Muscle of leg (tissue), 11 donors: ENCODE data around the gene DLG5. TPM values are rescaled to one million over a fixed set of nuclear protein-coding genes. Genes with fewer than 3 reads are reported as not detected.

Experiments used
- DNase-seq: peaks from one replicate; pipeline ENCODE4 v3.0.0; 2013
- H3K27ac ChIP-seq: one replicate; pipeline ENCODE4 v1.5.1; 2013; ENCODE audit warnings: mild to moderate bottlenecking, low read length, control low read depth
- H3K27me3 ChIP-seq: one replicate; pipeline ENCODE4 v1.6.1; 2013; ENCODE audit warnings: low read length; ENCODE audit not compliant: control insufficient read depth, insufficient read depth
- H3K36me3 ChIP-seq: one replicate; pipeline ENCODE4 v1.6.1; 2013; ENCODE audit warnings: low read length; ENCODE audit not compliant: control insufficient read depth, insufficient read depth
- H3K4me1 ChIP-seq: one replicate; pipeline ENCODE4 v1.6.1; 2013; ENCODE audit warnings: low read length; ENCODE audit not compliant: control insufficient read depth, insufficient read depth
- H3K4me3 ChIP-seq: one replicate; pipeline ENCODE4 v1.5.1; 2013; ENCODE audit warnings: low read length, control low read depth
- H3K9me3 ChIP-seq: replicated peaks from 2 replicates; pipeline ENCODE4 v1.6.1; 2013; ENCODE audit warnings: low read depth, low read length; ENCODE audit not compliant: control insufficient read depth
- WGBS: methylation state at CpG from one replicate; pipeline ENCODE4 v1.1.5; 2013; ENCODE audit warnings: missing lambda C conversion rate; ENCODE audit not compliant: insufficient coverage; 5-methylcytosine and 5-hydroxymethylcytosine counted together
- polyA plus RNA-seq, 8 donors: library from polyadenylated mRNA; unstranded; fragments of 120-200 nt; gene quantifications; one replicate each; pipeline versions ENCODE4 v1.2.1 to v1.2.3, GENCODE V29; 2013; ENCODE audit warnings: inconsistent platforms in 1 of 8, low replicate concordance in 1 of 8; ENCODE audit not compliant: insufficient read length in 8 of 8, insufficient read depth in 1 of 8
- total RNA-seq: library from RNA; stranded (reverse); fragments of 120-200 nt; gene quantifications from one replicate; pipeline ENCODE4 v1.2.4, GENCODE V29; 2013

DLG5 gene
- total and polyA plus RNA-seq, 9 donors, result 12.9 to 34.7 (median 24.8) TPM

- Histone ChIP-seq H3K4me3 (no peak overlapping the region), H3K9me3 (no peaks in the 10 kb centered on the region), H3K36me3 (peaks cover 4% of the 10 kb centered on the region), H3K4me1 (peaks cover 8% of the 10 kb centered on the region), H3K27ac (no peak overlapping the region), H3K27me3 (no peaks in the 10 kb centered on the region)
- WGBS, result 67% methylated on average over 1 of the region's 1 CpG
- no peak for DNase-seq
Observed at GRCh38 chr10:77905781-77906180, 20.8 kb downstream of the DLG5 start.

GRCh38 chr10:77905086-77905748, 21.3 kb downstream of the DLG5 start:
- Histone ChIP-seq H3K36me3 (peaks cover 4% of the 10 kb centered on the region), H3K9me3 (no peaks in the 10 kb centered on the region), H3K27me3 (no peaks in the 10 kb centered on the region), H3K4me1 (peaks cover 8% of the 10 kb centered on the region), H3K27ac (no peak overlapping the region), H3K4me3 (no peak overlapping the region)
- no peak for DNase-seq
- 78% methylated on average over 2 of the region's 9 CpGs for WGBS

GRCh38 chr10:77904100-77904840, 22.3 kb downstream of the DLG5 start:
- Histone ChIP-seq H3K4me1 (peaks cover 13% of the 10 kb centered on the region), H3K9me3 (no peaks in the 10 kb centered on the region), H3K4me3 (no peak overlapping the region), H3K27ac (no peak overlapping the region), H3K27me3 (no peaks in the 10 kb centered on the region), H3K36me3 (peaks cover 4% of the 10 kb centered on the region)
- DNase-seq, result no peak
- WGBS, result 100% methylated on average over 2 of the region's 8 CpGs

- no peaks in the 10 kb centered on the region for H3K9me3 ChIP-seq
- no peak for DNase-seq
- no peaks in the 10 kb centered on the region for H3K27me3 ChIP-seq
- H3K36me3 ChIP-seq, result peaks cover 4% of the 10 kb centered on the region
- H3K27ac ChIP-seq, result no peak overlapping the region
- H3K4me3 ChIP-seq, result no peak overlapping the region
- WGBS, result 59% methylated on average over 3 of the region's 5 CpGs
- H3K4me1 ChIP-seq, result peaks cover 16% of the 10 kb centered on the region
Observed at GRCh38 chr10:77902159-77902558, 24.4 kb downstream of the DLG5 start.

- Histone ChIP-seq H3K27ac (no peak overlapping the region), H3K9me3 (no peaks in the 10 kb centered on the region), H3K36me3 (peaks cover 4% of the 10 kb centered on the region), H3K4me3 (no peak overlapping the region), H3K27me3 (no peaks in the 10 kb centered on the region), H3K4me1 (peaks cover 16% of the 10 kb centered on the region)
- DNase-seq, result no peak
- WGBS, result 42% methylated on average over 4 of the region's 6 CpGs
Observed at GRCh38 chr10:77901743-77902142, 24.8 kb downstream of the DLG5 start.

GRCh38 chr10:77899690-77900089, 26.9 kb downstream of the DLG5 start:
- no peak for DNase-seq
- no peaks in the 10 kb centered on the region for H3K9me3 ChIP-seq
- H3K27ac ChIP-seq, result no peak overlapping the region
- H3K27me3 ChIP-seq, result no peaks in the 10 kb centered on the region
- WGBS, result 70% methylated on average over 2 of the region's 4 CpGs
- H3K4me3 ChIP-seq, result no peak overlapping the region
- peaks cover 12% of the 10 kb centered on the region for H3K4me1 ChIP-seq
- H3K36me3 ChIP-seq, result peaks cover 4% of the 10 kb centered on the region

- Histone ChIP-seq H3K9me3 (no peaks in the 10 kb centered on the region), H3K4me1 (peaks cover 12% of the 10 kb centered on the region), H3K36me3 (peaks cover 4% of the 10 kb centered on the region), H3K4me3 (no peak overlapping the region), H3K27me3 (no peaks in the 10 kb centered on the region), H3K27ac (no peak overlapping the region)
- no peak for DNase-seq
- 60% methylated on average over 1 of the region's 4 CpGs for WGBS
Observed at GRCh38 chr10:77899080-77899477, 27.5 kb downstream of the DLG5 start.

- H3K27me3 ChIP-seq, result no peaks in the 10 kb centered on the region
- peaks cover 12% of the 10 kb centered on the region for H3K4me1 ChIP-seq
- H3K9me3 ChIP-seq, result no peaks in the 10 kb centered on the region
- peaks cover 4% of the 10 kb centered on the region for H3K36me3 ChIP-seq
- DNase-seq, result no peak
- WGBS, result 50% methylated on average over 17 of the region's 19 CpGs
- H3K27ac ChIP-seq, result no peak overlapping the region
- H3K4me3 ChIP-seq, result no peak overlapping the region
Observed at GRCh38 chr10:77898323-77899079, 28.1 kb downstream of the DLG5 start.

- no peaks in the 10 kb centered on the region for H3K36me3 ChIP-seq
- H3K4me3 ChIP-seq, result no peak overlapping the region
- H3K4me1 ChIP-seq, result peaks cover 17% of the 10 kb centered on the region
- H3K27ac ChIP-seq, result no peak overlapping the region
- no peaks in the 10 kb centered on the region for H3K27me3 ChIP-seq
- no peak for DNase-seq
- no CpG with 5 or more reads among the region's 3 CpGs for WGBS
- H3K9me3 ChIP-seq, result no peaks in the 10 kb centered on the region
Observed at GRCh38 chr10:77896058-77896457, 30.5 kb downstream of the DLG5 start.

- no peak overlapping the region for H3K4me3 ChIP-seq
- H3K36me3 ChIP-seq, result no peaks in the 10 kb centered on the region
- no peaks in the 10 kb centered on the region for H3K27me3 ChIP-seq
- no peaks in the 10 kb centered on the region for H3K9me3 ChIP-seq
- H3K27ac ChIP-seq, result no peak overlapping the region
- WGBS, result 100% methylated on average over 1 of the region's 3 CpGs
- no peak for DNase-seq
- H3K4me1 ChIP-seq, result peaks cover 14% of the 10 kb centered on the region
Observed at GRCh38 chr10:77894058-77894457, 32.5 kb downstream of the DLG5 start.
